HCT116 (cell line): ENCODE measurements around the gene RPS6KA1.

Experiments
- EZH2 ChIP-seq: fragments of 200-600 bp; sonication (generic); IDR thresholded peaks from 2 replicates; pipeline ENCODE4 v1.6.1; 2017; ENCODE audit warnings: antibody characterized with exemption, mixed run types
- POLR2AphosphoS5 ChIP-seq: IDR thresholded peaks from 2 replicates; pipeline ENCODE4 v1.6.1; 2011; ENCODE audit warnings: mild to moderate bottlenecking, low read depth, low read length, moderate library complexity
- SP1 ChIP-seq: IDR thresholded peaks from 2 replicates; pipeline ENCODE4 v1.6.1; 2012; ENCODE audit warnings: low read depth
- TF ChIP-seq, protein P1 (sequence below), 3 experiments: fragments of 200-600 bp in 1 of 3; sonication (generic) in 1 of 3; IDR thresholded peaks in 2 of 3; conservative IDR thresholded peaks in 1 of 3; 2 replicates each; pipeline ENCODE4 v1.5.1; 2012 to 2017; ENCODE audit warnings: low read depth in 2 of 3, low read length in 2 of 3, antibody characterized with exemption in 1 of 3, borderline replicate concordance in 1 of 3, control low read depth in 1 of 3, mild to moderate bottlenecking in 1 of 3, mixed read lengths in 1 of 3, mixed run types in 1 of 3, moderate library complexity in 1 of 3; ENCODE audit not compliant: insufficient read depth in 1 of 3
- TF ChIP-seq, protein P2 (sequence below): IDR thresholded peaks from 2 replicates; pipeline ENCODE4 v1.6.1; 2011; ENCODE audit warnings: mild to moderate bottlenecking, low read length, moderate library complexity; ENCODE audit not compliant: insufficient replicate concordance; ENCODE audit errors: extremely low read depth

DNA sequence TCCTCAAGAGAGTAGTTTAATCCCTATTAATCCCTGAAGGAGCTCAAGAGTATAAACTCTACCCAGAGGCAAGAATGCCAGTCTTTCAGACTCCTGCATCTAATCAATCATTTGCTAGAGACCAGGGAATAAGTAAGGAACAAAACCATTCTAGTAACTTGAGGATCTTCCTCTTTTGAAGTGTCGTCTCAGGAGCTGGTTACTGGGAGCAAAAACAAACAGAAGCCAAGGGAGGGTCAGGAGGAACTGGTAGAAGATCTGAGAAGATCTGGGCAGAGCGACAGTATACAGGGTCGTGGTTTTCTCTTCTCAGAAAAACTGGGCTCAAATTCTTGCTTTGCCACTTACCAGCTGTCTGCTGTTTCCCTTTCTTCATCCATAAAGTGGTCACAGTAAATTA is 69.3 kb downstream of the RPS6KA1 start:
- TF ChIP-seq, protein P1, sequence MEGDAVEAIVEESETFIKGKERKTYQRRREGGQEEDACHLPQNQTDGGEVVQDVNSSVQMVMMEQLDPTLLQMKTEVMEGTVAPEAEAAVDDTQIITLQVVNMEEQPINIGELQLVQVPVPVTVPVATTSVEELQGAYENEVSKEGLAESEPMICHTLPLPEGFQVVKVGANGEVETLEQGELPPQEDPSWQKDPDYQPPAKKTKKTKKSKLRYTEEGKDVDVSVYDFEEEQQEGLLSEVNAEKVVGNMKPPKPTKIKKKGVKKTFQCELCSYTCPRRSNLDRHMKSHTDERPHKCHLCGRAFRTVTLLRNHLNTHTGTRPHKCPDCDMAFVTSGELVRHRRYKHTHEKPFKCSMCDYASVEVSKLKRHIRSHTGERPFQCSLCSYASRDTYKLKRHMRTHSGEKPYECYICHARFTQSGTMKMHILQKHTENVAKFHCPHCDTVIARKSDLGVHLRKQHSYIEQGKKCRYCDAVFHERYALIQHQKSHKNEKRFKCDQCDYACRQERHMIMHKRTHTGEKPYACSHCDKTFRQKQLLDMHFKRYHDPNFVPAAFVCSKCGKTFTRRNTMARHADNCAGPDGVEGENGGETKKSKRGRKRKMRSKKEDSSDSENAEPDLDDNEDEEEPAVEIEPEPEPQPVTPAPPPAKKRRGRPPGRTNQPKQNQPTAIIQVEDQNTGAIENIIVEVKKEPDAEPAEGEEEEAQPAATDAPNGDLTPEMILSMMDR (IDR thresholded peaks at IDR 0.05 in 2 of 3, conservative IDR thresholded peaks at IDR 0.05 in 1 of 3; ENCODE audit: borderline replicate concordance in 1 of 3, insufficient read depth in 1 of 3, low read depth in 2 of 3, low read length in 2 of 3), result no peak
- TF ChIP-seq POLR2AphosphoS5, result no peak
- TF ChIP-seq, protein P2, sequence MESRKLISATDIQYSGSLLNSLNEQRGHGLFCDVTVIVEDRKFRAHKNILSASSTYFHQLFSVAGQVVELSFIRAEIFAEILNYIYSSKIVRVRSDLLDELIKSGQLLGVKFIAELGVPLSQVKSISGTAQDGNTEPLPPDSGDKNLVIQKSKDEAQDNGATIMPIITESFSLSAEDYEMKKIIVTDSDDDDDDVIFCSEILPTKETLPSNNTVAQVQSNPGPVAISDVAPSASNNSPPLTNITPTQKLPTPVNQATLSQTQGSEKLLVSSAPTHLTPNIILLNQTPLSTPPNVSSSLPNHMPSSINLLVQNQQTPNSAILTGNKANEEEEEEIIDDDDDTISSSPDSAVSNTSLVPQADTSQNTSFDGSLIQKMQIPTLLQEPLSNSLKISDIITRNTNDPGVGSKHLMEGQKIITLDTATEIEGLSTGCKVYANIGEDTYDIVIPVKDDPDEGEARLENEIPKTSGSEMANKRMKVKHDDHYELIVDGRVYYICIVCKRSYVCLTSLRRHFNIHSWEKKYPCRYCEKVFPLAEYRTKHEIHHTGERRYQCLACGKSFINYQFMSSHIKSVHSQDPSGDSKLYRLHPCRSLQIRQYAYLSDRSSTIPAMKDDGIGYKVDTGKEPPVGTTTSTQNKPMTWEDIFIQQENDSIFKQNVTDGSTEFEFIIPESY, result no peak
- no peak for TF ChIP-seq EZH2
- no peak for TF ChIP-seq SP1
